HG03469 (cell line): ENCODE results near the gene ALOX5AP.

Source experiments
- ATAC-seq: cut with Tn5 transposase; IDR thresholded peaks from one replicate; pipeline ENCODE4 v1.9.1; 2021; ENCODE audit warnings: mild to moderate bottlenecking, moderate library complexity, moderate number of reproducible peaks; ENCODE audit not compliant: unreplicated experiment

The ALOX5AP gene

GRCh38 chr13:30755678-30756077, 20.3 kb downstream of the ALOX5AP start:
- ATAC-seq = no peak

GRCh38 chr13:30757026-30757742, 21.8 kb downstream of the ALOX5AP start:
- ATAC-seq = no peak

GRCh38 chr13:30759748-30760147, 24.4 kb downstream of the ALOX5AP start:
- no peak for ATAC-seq

- no peak for ATAC-seq
These were observed 27.3 kb downstream of the ALOX5AP start for GRCh38 chr13:30762643-30763042.

GRCh38 chr13:30763786-30764413, 28.6 kb downstream of the ALOX5AP start:
- no peak for ATAC-seq

- no peak for ATAC-seq
These were observed 30.9 kb downstream of the ALOX5AP start for GRCh38 chr13:30766231-30766630.

GRCh38 chr13:30770929-30771328, 35.6 kb downstream of the ALOX5AP start:
- ATAC-seq = no peak

GRCh38 chr13:30773561-30773960, 38.2 kb downstream of the ALOX5AP start:
- ATAC-seq = no peak

- no peak for ATAC-seq
These were observed 38.9 kb downstream of the ALOX5AP start for GRCh38 chr13:30774214-30774730.

- no peak for ATAC-seq
These were observed 41.3 kb downstream of the ALOX5AP start for GRCh38 chr13:30776661-30777060.

- no peak for ATAC-seq
These were observed 43.7 kb downstream of the ALOX5AP start for GRCh38 chr13:30779016-30779415.

- no peak for ATAC-seq
These were observed 44.3 kb downstream of the ALOX5AP start for GRCh38 chr13:30779608-30780007.

GRCh38 chr13:30780338-30780981, 45.1 kb downstream of the ALOX5AP start:
- ATAC-seq = no peak

- no peak for ATAC-seq
These were observed 50.0 kb downstream of the ALOX5AP start for GRCh38 chr13:30785191-30785850.

- no peak for ATAC-seq
These were observed 51.3 kb downstream of the ALOX5AP start for GRCh38 chr13:30786648-30787047.

GRCh38 chr13:30787738-30788525, 52.6 kb downstream of the ALOX5AP start:
- ATAC-seq = no peak

- no peak for ATAC-seq
These were observed 54.0 kb downstream of the ALOX5AP start for GRCh38 chr13:30789166-30789862.

GRCh38 chr13:30790592-30790991, 55.2 kb downstream of the ALOX5AP start:
- ATAC-seq = no peak

GRCh38 chr13:30791354-30792001, 56.1 kb downstream of the ALOX5AP start:
- ATAC-seq = no peak
